ENCODE results near the gene MED15.
"Not testable (repeated sequence)": the region's sequence is repeated elsewhere in the genome, so short reads cannot be mapped to it uniquely, and the experiment has no call there.

MED15 gene

GRCh38 chr22:20533095-20533878 lies 25.9 kb downstream of the MED15 start:
- no peak for DNase-seq (ENCODE audit: low read depth)
- no peak for TF ChIP-seq CTCF (IDR thresholded peaks at IDR 0.05; ENCODE audit: control insufficient read depth, insufficient read depth, low read depth, low read length, missing control alignments)
- no peak overlapping the region for H3K4me3 ChIP-seq (ENCODE audit: control insufficient read depth, low read depth, low read length)

- TF ChIP-seq CTCF (IDR thresholded peaks at IDR 0.05; ENCODE audit: control insufficient read depth, insufficient read depth, low read depth, low read length, missing control alignments), result no peak
- no peak for DNase-seq (ENCODE audit: low read depth)
- H3K4me3 ChIP-seq (ENCODE audit: control insufficient read depth, low read depth, low read length), result no peak overlapping the region
Observed at GRCh38 chr22:20533879-20534265, 26.5 kb downstream of the MED15 start.

GRCh38 chr22:20536590-20537324 lies 29.3 kb downstream of the MED15 start:
- TF ChIP-seq CTCF (IDR thresholded peaks at IDR 0.05; ENCODE audit: control insufficient read depth, insufficient read depth, low read depth, low read length, missing control alignments), result no peak
- no peak for DNase-seq (ENCODE audit: low read depth)
- H3K4me3 ChIP-seq (ENCODE audit: control insufficient read depth, low read depth, low read length), result no peak overlapping the region

GRCh38 chr22:20537325-20537756 lies 29.9 kb downstream of the MED15 start:
- no peak for DNase-seq (ENCODE audit: low read depth)
- TF ChIP-seq CTCF (IDR thresholded peaks at IDR 0.05; ENCODE audit: control insufficient read depth, insufficient read depth, low read depth, low read length, missing control alignments), result no peak

GRCh38 chr22:20537983-20538382 lies 30.6 kb downstream of the MED15 start:
- no peak overlapping the region for H3K4me3 ChIP-seq (ENCODE audit: control insufficient read depth, low read depth, low read length)
- no peak for DNase-seq (ENCODE audit: low read depth)
- TF ChIP-seq CTCF (IDR thresholded peaks at IDR 0.05; ENCODE audit: control insufficient read depth, insufficient read depth, low read depth, low read length, missing control alignments), result no peak

More at GRCh38 chr22:20537325-20537756, 29.9 kb downstream of the MED15 start:
- no peak overlapping the region for H3K4me3 ChIP-seq (ENCODE audit: control insufficient read depth, low read depth, low read length)

- DNase-seq (ENCODE audit: low read depth), result not testable (repeated sequence)
Observed at GRCh38 chr22:20538875-20539274, 31.5 kb downstream of the MED15 start.

GRCh38 chr22:20542055-20542454 lies 34.6 kb downstream of the MED15 start:
- H3K4me3 ChIP-seq (ENCODE audit: control insufficient read depth, low read depth, low read length), result no peak overlapping the region
- no peak for DNase-seq (ENCODE audit: low read depth)
- TF ChIP-seq CTCF (IDR thresholded peaks at IDR 0.05; ENCODE audit: control insufficient read depth, insufficient read depth, low read depth, low read length, missing control alignments), result no peak

More at GRCh38 chr22:20538875-20539274, 31.5 kb downstream of the MED15 start:
- H3K4me3 ChIP-seq (ENCODE audit: control insufficient read depth, low read depth, low read length), result not testable (repeated sequence)
